MM.1S (cell line): ENCODE measurements around the gene KRT10.

Source experiments
- DNase-seq: peaks from one replicate; pipeline ENCODE4 v3.0.0-alpha.2; 2015
- H2AFZ ChIP-seq: fragments of 300-600 bp; sonication (generic); 2 replicates; pipeline ENCODE4 v1.6.0; 2016; ENCODE audit warnings: antibody characterized with exemption, low read length
- H3F3A ChIP-seq: fragments of 300-600 bp; sonication (generic); 2 replicates; pipeline ENCODE4 v1.6.1; 2016; ENCODE audit warnings: mild to moderate bottlenecking, antibody characterized with exemption, low read length, moderate library complexity, mixed read lengths; ENCODE audit not compliant: insufficient read depth
- H3K27ac ChIP-seq: fragments of 300-600 bp; sonication (generic); 2 replicates; pipeline ENCODE4 v1.5.1; 2016; ENCODE audit warnings: mild to moderate bottlenecking, low read length
- H3K27me3 ChIP-seq: fragments of 300-600 bp; sonication (generic); replicated peaks from 2 replicates; pipeline ENCODE4 v1.6.0; 2016; ENCODE audit warnings: low read length; ENCODE audit not compliant: insufficient read depth
- H3K36me3 ChIP-seq: fragments of 300-600 bp; sonication (generic); replicated peaks from 2 replicates; pipeline ENCODE4 v1.6.1; 2016; ENCODE audit warnings: mild to moderate bottlenecking, low read length, mixed read lengths; ENCODE audit not compliant: insufficient read depth
- H3K4me1 ChIP-seq: fragments of 300-600 bp; sonication (generic); 2 replicates; pipeline ENCODE4 v1.6.1; 2016; ENCODE audit warnings: low read length, mixed read lengths
- H3K4me2 ChIP-seq: fragments of 300-600 bp; sonication (generic); 2 replicates; pipeline ENCODE4 v1.6.0; 2016; ENCODE audit warnings: low read depth, low read length
- H3K4me3 ChIP-seq: fragments of 300-600 bp; sonication (generic); 2 replicates; pipeline ENCODE4 v1.5.1; 2016; ENCODE audit warnings: low read length, mixed read lengths
- H3K79me2 ChIP-seq: fragments of 300-600 bp; sonication (generic); 2 replicates; pipeline ENCODE4 v1.6.1; 2016; ENCODE audit warnings: mixed run types, low read length, mixed read lengths
- H3K9ac ChIP-seq: fragments of 300-600 bp; sonication (generic); 2 replicates; pipeline ENCODE4 v1.6.1; 2016; ENCODE audit warnings: low read length, mixed read lengths
- H3K9me2 ChIP-seq: fragments of 300-600 bp; sonication (generic); replicated peaks from 2 replicates; pipeline ENCODE4 v1.6.1; 2016; ENCODE audit warnings: mild to moderate bottlenecking, low read length, mixed read lengths; ENCODE audit not compliant: insufficient read depth
- H3K9me3 ChIP-seq: fragments of 300-600 bp; sonication (generic); replicated peaks from 2 replicates; pipeline ENCODE4 v1.6.1; 2016; ENCODE audit warnings: mild to moderate bottlenecking, low read length, mixed read lengths; ENCODE audit not compliant: insufficient read depth
- H4K20me1 ChIP-seq: fragments of 300-600 bp; sonication (generic); 2 replicates; pipeline ENCODE4 v1.6.1; 2016; ENCODE audit warnings: mild to moderate bottlenecking, low read length, moderate library complexity, mixed read lengths; ENCODE audit not compliant: insufficient read depth
- CTCF ChIP-seq: fragments of 300-600 bp; sonication (generic); IDR thresholded peaks from 2 replicates; pipeline ENCODE4 v1.5.1; 2016; ENCODE audit warnings: antibody characterized with exemption, low read length, mixed read lengths
- EZH2 ChIP-seq: fragments of 300-600 bp; sonication (generic); optimal IDR thresholded peaks from 2 replicates; pipeline ENCODE3; 2017; ENCODE audit warnings: low read depth, mild to moderate bottlenecking, antibody characterized with exemption, low read length, mixed read lengths
- EZH2phosphoT487 ChIP-seq: fragments of 300-600 bp; sonication (generic); IDR thresholded peaks from 2 replicates; pipeline ENCODE4 v1.6.1; 2018; ENCODE audit warnings: antibody characterized with exemption, low read length

KRT10 gene

GRCh38 chr17:40819528-40820125, 2.8 kb downstream of the KRT10 start:
- Histone ChIP-seq H2AFZ (peak overlapping the region; percentile 80), H3K27me3 (no peaks in the 10 kb centered on the region), H3K9me2 (no peaks in the 10 kb centered on the region), H3K27ac (no peak overlapping the region; the same call in 1 of the 2 replicates), H3K36me3 (no peaks in the 10 kb centered on the region), H3F3A (peaks cover 21% of the 10 kb centered on the region), H3K4me2 (peak overlapping the region; percentile 34), H3K4me1 (0 out of 2 replicates have a peak, but pooled peaks cover 13% of the 10 kb centered on the region), H4K20me1 (no peaks in the 10 kb centered on the region), H3K79me2 (peaks cover 10% of the 10 kb centered on the region; the same call in 1 of the 2 replicates), H3K9ac (no peak overlapping the region), H3K4me3 (peak overlapping the region; percentile 65), H3K9me3 (no peaks in the 10 kb centered on the region)
- TF ChIP-seq CTCF = no peak
- no peak for TF ChIP-seq EZH2phosphoT487
- no peak for TF ChIP-seq EZH2
- DNase-seq = no peak

DNA sequence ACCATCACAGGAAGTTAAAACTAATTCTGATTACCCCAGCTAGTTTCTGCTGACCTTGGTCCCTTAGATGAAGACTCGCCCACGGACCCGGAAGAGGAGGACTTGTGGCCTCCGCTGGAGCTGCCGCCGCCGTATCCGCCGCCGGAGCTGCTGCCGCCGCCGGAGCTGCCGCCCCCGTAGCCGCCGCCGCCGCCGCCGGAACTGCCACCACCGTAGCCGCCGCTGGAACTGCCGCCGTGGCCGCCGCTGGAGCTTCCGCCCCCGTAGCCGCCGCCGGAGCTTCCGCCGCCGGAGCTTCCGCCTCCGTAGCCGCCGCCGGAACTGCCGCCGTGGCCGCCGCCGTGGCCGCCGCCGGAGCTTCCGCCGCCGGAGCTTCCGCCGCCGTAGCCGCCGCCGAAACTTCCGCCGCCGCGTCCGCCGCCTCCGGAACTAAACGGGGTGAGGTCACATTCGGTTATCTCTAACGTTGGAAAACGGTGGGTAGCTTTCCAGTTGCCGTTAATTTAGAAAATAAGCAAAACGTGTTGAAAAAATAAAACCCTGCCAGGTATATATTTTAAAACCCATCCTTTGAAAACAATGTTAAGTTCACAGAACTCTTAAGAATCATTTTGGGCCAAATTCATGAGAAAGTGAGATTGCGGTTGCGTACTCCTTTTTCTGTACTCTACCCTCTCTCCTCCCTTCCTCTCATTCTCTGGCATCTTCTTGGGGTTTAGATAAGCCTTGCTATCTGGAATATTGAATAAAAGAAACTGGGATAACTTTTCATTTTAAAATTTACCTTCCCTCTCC, 3.5 kb downstream of the KRT10 start:
- DNase-seq = peak; percentile 85
- Histone ChIP-seq H3K79me2 (peaks cover 10% of the 10 kb centered on the region; the same call in 1 of the 2 replicates), H3F3A (peaks cover 21% of the 10 kb centered on the region), H3K9me2 (no peaks in the 10 kb centered on the region), H4K20me1 (no peaks in the 10 kb centered on the region), H3K4me3 (peak overlapping the region; percentile 77), H3K27ac (peak overlapping the region; percentile 67; the same call in 1 of the 2 replicates), H3K27me3 (no peaks in the 10 kb centered on the region), H3K4me1 (0 out of 2 replicates have a peak, but pooled peaks cover 8% of the 10 kb centered on the region), H3K4me2 (peak overlapping the region; percentile 64), H2AFZ (peak overlapping the region; percentile 80), H3K9me3 (no peaks in the 10 kb centered on the region), H3K36me3 (no peaks in the 10 kb centered on the region), H3K9ac (peak overlapping the region; percentile 64)
- no peak for TF ChIP-seq EZH2phosphoT487
- no peak for TF ChIP-seq EZH2
- TF ChIP-seq CTCF = no peak

DNA sequence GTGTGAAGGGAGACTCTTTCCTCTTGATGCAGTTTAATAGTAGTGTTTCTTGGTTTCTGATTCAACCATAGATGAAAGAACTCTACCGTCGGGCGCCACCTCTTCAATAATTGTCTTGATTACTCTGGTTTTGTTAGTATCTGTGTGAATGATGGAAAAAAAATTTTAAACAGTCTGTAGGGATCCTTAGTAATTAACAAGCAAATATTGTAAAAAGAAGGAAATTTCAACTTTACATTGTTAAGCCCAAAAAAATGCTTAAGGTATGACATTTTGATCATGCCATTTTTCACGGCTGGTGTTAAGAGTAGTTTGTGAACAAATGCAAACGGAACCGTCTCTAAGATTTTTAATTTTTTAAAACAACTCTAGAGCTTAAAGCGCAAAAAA, 4.1 kb downstream of the KRT10 start:
- H3K9me3 ChIP-seq = no peaks in the 10 kb centered on the region
- no peaks in the 10 kb centered on the region for H4K20me1 ChIP-seq
- H3K9ac ChIP-seq = peak overlapping the region; percentile 64
- peak; percentile 25 for DNase-seq
- peak overlapping the region; percentile 67; the same call in 1 of the 2 replicates for H3K27ac ChIP-seq
- H3K9me2 ChIP-seq = no peaks in the 10 kb centered on the region
- peaks cover 21% of the 10 kb centered on the region for H3F3A ChIP-seq
- H3K4me3 ChIP-seq = peak overlapping the region; percentile 77
- TF ChIP-seq EZH2phosphoT487 (no peak), EZH2 (no peak), CTCF (no peak)
- H3K79me2 ChIP-seq = peaks cover 10% of the 10 kb centered on the region; the same call in 1 of the 2 replicates
- no peaks in the 10 kb centered on the region for H3K36me3 ChIP-seq
- H3K4me1 ChIP-seq = 0 out of 2 replicates have a peak, but pooled peaks cover 8% of the 10 kb centered on the region
- H3K4me2 ChIP-seq = peak overlapping the region; percentile 64
- no peaks in the 10 kb centered on the region for H3K27me3 ChIP-seq
- H2AFZ ChIP-seq = peak overlapping the region; percentile 69; the same call in 1 of the 2 replicates
